HEK293 (cell line): Measurements from ENCODE around the gene PKHD1.

Experiments used
- CTCF ChIA-PET: fragments of 350-600 bp; formaldehyde crosslinking; extraction: SDS; loops from one replicate; lab custom pipeline; 2021; ENCODE audit warnings: antibody characterized with exemption; lab: Yijun Ruan, JAX
- POLR2A ChIA-PET: fragments of 300-600 bp; formaldehyde crosslinking; extraction: SDS; loops from one replicate; lab custom pipeline; 2020; ENCODE audit warnings: antibody characterized with exemption, inconsistent platforms; lab: Yijun Ruan, JAX
- H3K27ac ChIP-seq: fragments of 200-500 bp; sonication (Bioruptor generic); 2 replicates; pipeline ENCODE4 v1.5.1; 2014; ENCODE audit warnings: low read depth, low read length, control low read depth, inconsistent platforms; ENCODE audit errors: extremely low read depth
- H3K36me3 ChIP-seq, 2 experiments: fragments of 200-500 bp in 1 of 2; sonication (Bioruptor generic) in 1 of 2; 1 replicate in 1 of 2; 2 replicates in 1 of 2; pipeline ENCODE4 v1.5.1; 2014 to 2017; ENCODE audit warnings: inconsistent platforms in 2 of 2, low read length in 2 of 2; ENCODE audit not compliant: control insufficient read depth in 2 of 2, insufficient read depth in 1 of 2
- H3K4me1 ChIP-seq: fragments of 200-500 bp; sonication (Bioruptor generic); 2 replicates; pipeline ENCODE4 v1.5.1; 2014; ENCODE audit warnings: mild to moderate bottlenecking, low read length, inconsistent platforms; ENCODE audit not compliant: control insufficient read depth, insufficient read depth
- H3K4me3 ChIP-seq: 2 replicates; pipeline ENCODE4 v1.5.1; 2011; ENCODE audit warnings: low read depth, mild to moderate bottlenecking, control low read depth, low read length, moderate library complexity
- H3K9me3 ChIP-seq: fragments of 200-500 bp; sonication (Bioruptor generic); 2 replicates; pipeline ENCODE4 v1.5.1; 2014; ENCODE audit warnings: low read depth, low read length, inconsistent platforms; ENCODE audit not compliant: control insufficient read depth, insufficient read depth
- SP2 ChIP-seq: fragments of 450-650 bp; formaldehyde crosslinking; IDR thresholded peaks from 2 replicates; pipeline ENCODE4 v1.5.1; 2016; ENCODE audit warnings: missing biosample characterization, missing genetic modification characterization
- TRIM28 ChIP-seq: IDR thresholded peaks from 2 replicates; pipeline ENCODE4 v1.6.1; 2011; ENCODE audit warnings: low read length, control low read depth, borderline replicate concordance
- ZBTB7A ChIP-seq: fragments of 450-650 bp; formaldehyde crosslinking; IDR thresholded peaks from 2 replicates; pipeline ENCODE4 v1.5.1; 2016; ENCODE audit warnings: low read depth, missing biosample characterization, missing genetic modification characterization
- ZFP3 ChIP-seq: fragments of 450-650 bp; formaldehyde crosslinking; IDR thresholded peaks from 2 replicates; pipeline ENCODE4 v1.5.1; 2016; ENCODE audit warnings: low read depth, missing biosample characterization, missing genetic modification characterization
- ZNF132 ChIP-seq: fragments of 450-650 bp; formaldehyde crosslinking; IDR thresholded peaks from 2 replicates; pipeline ENCODE4 v1.5.1; 2017; ENCODE audit warnings: missing biosample characterization, missing genetic modification characterization, borderline replicate concordance
- ZNF184 ChIP-seq: fragments of 450-650 bp; IDR thresholded peaks from 2 replicates; pipeline ENCODE4 v1.5.1; 2018; ENCODE audit warnings: missing biosample characterization, mild to moderate bottlenecking, missing genetic modification characterization
- ZNF221 ChIP-seq: fragments of 450-650 bp; formaldehyde crosslinking; IDR thresholded peaks from 2 replicates; pipeline ENCODE4 v1.5.1; 2017; ENCODE audit warnings: missing biosample characterization, missing genetic modification characterization, borderline replicate concordance
- ZNF324 ChIP-seq: fragments of 450-650 bp; formaldehyde crosslinking; IDR thresholded peaks from 2 replicates; pipeline ENCODE4 v1.5.1; 2016; ENCODE audit warnings: missing biosample characterization, missing genetic modification characterization
- ZNF366 ChIP-seq: fragments of 450-650 bp; formaldehyde crosslinking; conservative IDR thresholded peaks from 2 replicates; pipeline ENCODE4 v1.5.1; 2016; ENCODE audit warnings: missing biosample characterization, missing genetic modification characterization
- ZNF473 ChIP-seq: fragments of 450-650 bp; formaldehyde crosslinking; IDR thresholded peaks from 2 replicates; pipeline ENCODE4 v1.5.1; 2017; ENCODE audit warnings: missing biosample characterization, missing genetic modification characterization
- ZNF544 ChIP-seq: fragments of 450-650 bp; formaldehyde crosslinking; IDR thresholded peaks from 2 replicates; pipeline ENCODE4 v1.5.0; 2017; ENCODE audit warnings: missing biosample characterization, missing genetic modification characterization
- ZNF624 ChIP-seq: fragments of 450-650 bp; formaldehyde crosslinking; IDR thresholded peaks from 2 replicates; pipeline ENCODE4 v1.5.1; 2017; ENCODE audit warnings: missing biosample characterization, missing genetic modification characterization
- ZNF843 ChIP-seq: fragments of 450-650 bp; formaldehyde crosslinking; IDR thresholded peaks from 2 replicates; pipeline ENCODE4 v1.5.1; 2016; ENCODE audit warnings: missing biosample characterization, missing genetic modification characterization
- ZSCAN16 ChIP-seq: fragments of 450-650 bp; formaldehyde crosslinking; IDR thresholded peaks from 2 replicates; pipeline ENCODE4 v1.5.1; 2016; ENCODE audit warnings: missing biosample characterization, missing genetic modification characterization
- TF ChIP-seq, protein P1 (sequence below): fragments of 450-650 bp; formaldehyde crosslinking; IDR thresholded peaks from 2 replicates; pipeline ENCODE4 v1.5.1; 2017; ENCODE audit warnings: missing biosample characterization, missing genetic modification characterization
- TF ChIP-seq, protein P2 (sequence below): fragments of 450-650 bp; formaldehyde crosslinking; IDR thresholded peaks from 2 replicates; pipeline ENCODE4 v1.5.1; 2016; ENCODE audit warnings: missing biosample characterization, missing genetic modification characterization
- TF ChIP-seq, protein P3 (sequence below): fragments of 450-650 bp; formaldehyde crosslinking; IDR thresholded peaks from 2 replicates; pipeline ENCODE4 v1.5.1; 2016; ENCODE audit warnings: missing biosample characterization, missing genetic modification characterization

Gene PKHD1

DNA sequence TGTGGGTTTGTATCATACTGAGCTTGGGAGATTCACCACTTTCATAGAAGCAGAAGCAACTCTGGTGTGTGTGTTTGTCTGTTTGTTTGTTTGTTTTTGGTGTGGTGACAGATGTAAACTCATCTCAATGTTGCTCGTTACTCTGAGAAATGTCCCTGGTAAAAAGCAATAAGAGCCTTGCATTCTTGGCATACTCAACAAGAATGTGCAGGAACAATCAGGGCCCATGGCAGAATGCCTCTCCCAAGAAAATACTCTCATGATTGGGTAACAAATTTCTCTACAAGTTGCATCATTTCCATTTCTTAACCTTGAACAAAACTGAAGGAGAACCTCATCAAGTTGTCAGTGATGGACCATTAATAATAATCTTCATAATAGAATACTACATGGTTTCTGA is 43.0 kb upstream of the PKHD1 start:
- H3K27ac ChIP-seq, result no peak overlapping the region
- no peak for TF ChIP-seq ZBTB7A (tag by site-specific recombination)
- TF ChIP-seq ZNF221 (tag by site-specific recombination), result no peak
- TF ChIP-seq, protein P1, sequence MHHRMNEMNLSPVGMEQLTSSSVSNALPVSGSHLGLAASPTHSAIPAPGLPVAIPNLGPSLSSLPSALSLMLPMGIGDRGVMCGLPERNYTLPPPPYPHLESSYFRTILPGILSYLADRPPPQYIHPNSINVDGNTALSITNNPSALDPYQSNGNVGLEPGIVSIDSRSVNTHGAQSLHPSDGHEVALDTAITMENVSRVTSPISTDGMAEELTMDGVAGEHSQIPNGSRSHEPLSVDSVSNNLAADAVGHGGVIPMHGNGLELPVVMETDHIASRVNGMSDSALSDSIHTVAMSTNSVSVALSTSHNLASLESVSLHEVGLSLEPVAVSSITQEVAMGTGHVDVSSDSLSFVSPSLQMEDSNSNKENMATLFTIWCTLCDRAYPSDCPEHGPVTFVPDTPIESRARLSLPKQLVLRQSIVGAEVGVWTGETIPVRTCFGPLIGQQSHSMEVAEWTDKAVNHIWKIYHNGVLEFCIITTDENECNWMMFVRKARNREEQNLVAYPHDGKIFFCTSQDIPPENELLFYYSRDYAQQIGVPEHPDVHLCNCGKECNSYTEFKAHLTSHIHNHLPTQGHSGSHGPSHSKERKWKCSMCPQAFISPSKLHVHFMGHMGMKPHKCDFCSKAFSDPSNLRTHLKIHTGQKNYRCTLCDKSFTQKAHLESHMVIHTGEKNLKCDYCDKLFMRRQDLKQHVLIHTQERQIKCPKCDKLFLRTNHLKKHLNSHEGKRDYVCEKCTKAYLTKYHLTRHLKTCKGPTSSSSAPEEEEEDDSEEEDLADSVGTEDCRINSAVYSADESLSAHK (tag by site-specific recombination), result no peak
- TF ChIP-seq ZNF184 (tag by site-specific recombination), result no peak
- TF ChIP-seq ZNF843 (tag by site-specific recombination), result no peak
- TF ChIP-seq ZSCAN16, result no peak
- H3K9me3 ChIP-seq, result no peaks in the 10 kb centered on the region
- ChIA-PET CTCF (interaction anchor here (0.6 kb wide), 1 partner anchor 110 kb away, joined by 6 read pairs; no protein-coding TSS in a partner anchor), POLR2A (no interaction called here)
- no peaks in the 10 kb centered on the region for H3K36me3 ChIP-seq
- no peak overlapping the region for H3K4me3 ChIP-seq
- no peaks in the 10 kb centered on the region for H3K4me1 ChIP-seq

DNA sequence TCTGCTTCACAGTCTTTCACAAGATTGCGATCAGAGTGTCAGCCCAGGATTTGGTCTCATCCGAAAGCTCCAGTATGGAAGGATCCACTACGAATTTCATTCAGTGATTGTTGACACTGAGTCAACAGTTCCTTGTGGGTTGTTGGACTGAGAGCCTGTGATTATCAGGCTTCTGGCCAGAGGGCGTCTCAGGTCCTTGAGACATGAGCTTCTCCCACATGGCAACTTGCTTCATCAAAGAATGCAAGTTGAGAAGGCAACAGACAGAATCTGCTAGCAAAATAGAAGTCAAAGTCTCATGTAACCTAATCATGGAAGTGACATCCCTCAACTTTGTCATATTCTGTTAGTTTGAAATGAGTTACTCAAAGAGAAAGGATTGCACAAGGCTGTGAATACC is 40.5 kb upstream of the PKHD1 start:
- Histone ChIP-seq H3K9me3 (no peaks in the 10 kb centered on the region), H3K4me3 (no peak overlapping the region), H3K27ac (no peak overlapping the region), H3K36me3 (no peaks in the 10 kb centered on the region), H3K4me1 (no peaks in the 10 kb centered on the region)
- ChIA-PET CTCF (interaction anchor here (0.6 kb wide), 1 partner anchor 1011 kb away, joined by 3 read pairs; no protein-coding TSS in a partner anchor), POLR2A (no interaction called here)
- TF ChIP-seq, protein P2, sequence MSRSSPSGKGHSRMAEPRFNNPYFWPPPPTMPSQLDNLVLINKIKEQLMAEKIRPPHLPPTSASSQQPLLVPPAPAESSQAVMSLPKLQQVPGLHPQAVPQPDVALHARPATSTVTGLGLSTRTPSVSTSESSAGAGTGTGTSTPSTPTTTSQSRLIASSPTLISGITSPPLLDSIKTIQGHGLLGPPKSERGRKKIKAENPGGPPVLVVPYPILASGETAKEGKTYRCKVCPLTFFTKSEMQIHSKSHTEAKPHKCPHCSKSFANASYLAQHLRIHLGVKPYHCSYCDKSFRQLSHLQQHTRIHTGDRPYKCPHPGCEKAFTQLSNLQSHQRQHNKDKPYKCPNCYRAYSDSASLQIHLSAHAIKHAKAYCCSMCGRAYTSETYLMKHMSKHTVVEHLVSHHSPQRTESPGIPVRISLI (tag by site-specific recombination), result no peak

DNA sequence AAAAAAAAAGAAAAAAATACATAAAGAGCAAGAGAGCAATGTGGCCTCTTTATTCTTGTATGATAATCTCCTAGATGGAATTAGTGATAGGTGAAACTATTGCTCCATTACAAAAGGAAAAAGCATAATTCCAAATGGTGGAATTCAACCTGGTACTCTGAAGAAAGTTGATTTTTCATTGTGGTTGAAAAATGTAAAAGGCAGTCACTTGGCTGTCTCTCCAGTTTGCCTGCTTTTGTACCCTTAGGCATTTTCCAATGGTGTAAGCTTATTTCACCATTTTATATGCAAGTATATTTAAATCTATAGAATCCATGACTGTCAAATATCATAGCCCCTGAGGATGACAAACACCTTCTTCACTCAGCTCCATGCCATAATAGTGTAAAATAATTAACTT is 38.8 kb upstream of the PKHD1 start:
- TF ChIP-seq ZNF324 (tag by site-specific recombination) (no peak), ZNF366 (no peak), SP2 (tag by site-specific recombination) (no peak), ZNF473 (no peak), ZFP3 (tag by site-specific recombination) (no peak), ZNF544 (tag by site-specific recombination) (no peak), ZNF132 (no peak), TRIM28 (no peak), ZNF624 (tag by site-specific recombination) (no peak)
- TF ChIP-seq, protein P3, sequence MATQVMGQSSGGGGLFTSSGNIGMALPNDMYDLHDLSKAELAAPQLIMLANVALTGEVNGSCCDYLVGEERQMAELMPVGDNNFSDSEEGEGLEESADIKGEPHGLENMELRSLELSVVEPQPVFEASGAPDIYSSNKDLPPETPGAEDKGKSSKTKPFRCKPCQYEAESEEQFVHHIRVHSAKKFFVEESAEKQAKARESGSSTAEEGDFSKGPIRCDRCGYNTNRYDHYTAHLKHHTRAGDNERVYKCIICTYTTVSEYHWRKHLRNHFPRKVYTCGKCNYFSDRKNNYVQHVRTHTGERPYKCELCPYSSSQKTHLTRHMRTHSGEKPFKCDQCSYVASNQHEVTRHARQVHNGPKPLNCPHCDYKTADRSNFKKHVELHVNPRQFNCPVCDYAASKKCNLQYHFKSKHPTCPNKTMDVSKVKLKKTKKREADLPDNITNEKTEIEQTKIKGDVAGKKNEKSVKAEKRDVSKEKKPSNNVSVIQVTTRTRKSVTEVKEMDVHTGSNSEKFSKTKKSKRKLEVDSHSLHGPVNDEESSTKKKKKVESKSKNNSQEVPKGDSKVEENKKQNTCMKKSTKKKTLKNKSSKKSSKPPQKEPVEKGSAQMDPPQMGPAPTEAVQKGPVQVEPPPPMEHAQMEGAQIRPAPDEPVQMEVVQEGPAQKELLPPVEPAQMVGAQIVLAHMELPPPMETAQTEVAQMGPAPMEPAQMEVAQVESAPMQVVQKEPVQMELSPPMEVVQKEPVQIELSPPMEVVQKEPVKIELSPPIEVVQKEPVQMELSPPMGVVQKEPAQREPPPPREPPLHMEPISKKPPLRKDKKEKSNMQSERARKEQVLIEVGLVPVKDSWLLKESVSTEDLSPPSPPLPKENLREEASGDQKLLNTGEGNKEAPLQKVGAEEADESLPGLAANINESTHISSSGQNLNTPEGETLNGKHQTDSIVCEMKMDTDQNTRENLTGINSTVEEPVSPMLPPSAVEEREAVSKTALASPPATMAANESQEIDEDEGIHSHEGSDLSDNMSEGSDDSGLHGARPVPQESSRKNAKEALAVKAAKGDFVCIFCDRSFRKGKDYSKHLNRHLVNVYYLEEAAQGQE, result no peak
- ChIA-PET POLR2A (no interaction called here), CTCF (interaction anchor here (1.1 to 1.9 kb wide), 3 partner anchors 8 to 77 kb away, joined by 3 to 4 read pairs (median 3); no protein-coding TSS in a partner anchor)
- Histone ChIP-seq H3K9me3 (no peaks in the 10 kb centered on the region), H3K4me3 (no peak overlapping the region), H3K36me3 (no peaks in the 10 kb centered on the region), H3K27ac (no peak overlapping the region), H3K4me1 (no peaks in the 10 kb centered on the region)
